ENCODE data around the gene ZNF488.

ZNF488 gene

GRCh38 chr10:47381427-47382379 lies 2.4 kb downstream of the ZNF488 start:
- no peak for TF ChIP-seq POLR2AphosphoS5 (IDR thresholded peaks at IDR 0.05; ENCODE audit: low read depth)
- TF ChIP-seq REST (IDR thresholded peaks at IDR 0.05; ENCODE audit: insufficient replicate concordance, low read depth) = no peak
- TF ChIP-seq CTCF (IDR thresholded peaks at IDR 0.05; ENCODE audit: insufficient read depth, low read length) = no peak
- TF ChIP-seq GABPA (IDR thresholded peaks at IDR 0.05; ENCODE audit: low read depth) = no peak
- TF ChIP-seq SPI1 (IDR thresholded peaks at IDR 0.05; ENCODE audit: borderline replicate concordance, low read depth) = no peak
- H3K27ac ChIP-seq (replicated peaks) = no peak overlapping the region
- no peak for DNase-seq (ENCODE audit: low read depth in 1 of 2, low spot score in 1 of 2)
- H3K27me3 ChIP-seq (ENCODE audit: insufficient read depth, poor library complexity, severe bottlenecking) = peaks cover 7% of the 10 kb centered on the region
- no peak overlapping the region for H3K4me3 ChIP-seq (replicated peaks; ENCODE audit: insufficient read depth, low read length)

GRCh38 chr10:47381103-47381395 lies 3.0 kb downstream of the ZNF488 start:
- Histone ChIP-seq H3K4me3 (replicated peaks; ENCODE audit: insufficient read depth, low read length) (no peak overlapping the region), H3K27ac (replicated peaks) (no peak overlapping the region), H3K27me3 (ENCODE audit: insufficient read depth, poor library complexity, severe bottlenecking) (peaks cover 7% of the 10 kb centered on the region)
- TF ChIP-seq CTCF (IDR thresholded peaks at IDR 0.05; ENCODE audit: insufficient read depth, low read length) = no peak
- no peak for TF ChIP-seq SPI1 (IDR thresholded peaks at IDR 0.05; ENCODE audit: borderline replicate concordance, low read depth)
- no peak for TF ChIP-seq REST (IDR thresholded peaks at IDR 0.05; ENCODE audit: insufficient replicate concordance, low read depth)
- TF ChIP-seq POLR2AphosphoS5 (IDR thresholded peaks at IDR 0.05; ENCODE audit: low read depth) = no peak
- no peak for TF ChIP-seq GABPA (IDR thresholded peaks at IDR 0.05; ENCODE audit: low read depth)
- DNase-seq (ENCODE audit: low read depth in 1 of 2, low spot score in 1 of 2) = no peak

GRCh38 chr10:47380341-47381102 lies 3.6 kb downstream of the ZNF488 start:
- no peak for TF ChIP-seq SPI1 (IDR thresholded peaks at IDR 0.05; ENCODE audit: borderline replicate concordance, low read depth)
- no peak for TF ChIP-seq GABPA (IDR thresholded peaks at IDR 0.05; ENCODE audit: low read depth)
- TF ChIP-seq POLR2AphosphoS5 (IDR thresholded peaks at IDR 0.05; ENCODE audit: low read depth) = no peak
- no peak for TF ChIP-seq REST (IDR thresholded peaks at IDR 0.05; ENCODE audit: insufficient replicate concordance, low read depth)
- TF ChIP-seq CTCF (IDR thresholded peaks at IDR 0.05; ENCODE audit: insufficient read depth, low read length) = no peak
- no peak overlapping the region for H3K4me3 ChIP-seq (replicated peaks; ENCODE audit: insufficient read depth, low read length)
- H3K27me3 ChIP-seq (ENCODE audit: insufficient read depth, poor library complexity, severe bottlenecking) = peaks cover 7% of the 10 kb centered on the region
- no peak for DNase-seq (ENCODE audit: low read depth in 1 of 2, low spot score in 1 of 2)
- H3K27ac ChIP-seq (replicated peaks) = no peak overlapping the region
